ENCODE measurements around the gene GRIN3A.

Gene GRIN3A

DNA sequence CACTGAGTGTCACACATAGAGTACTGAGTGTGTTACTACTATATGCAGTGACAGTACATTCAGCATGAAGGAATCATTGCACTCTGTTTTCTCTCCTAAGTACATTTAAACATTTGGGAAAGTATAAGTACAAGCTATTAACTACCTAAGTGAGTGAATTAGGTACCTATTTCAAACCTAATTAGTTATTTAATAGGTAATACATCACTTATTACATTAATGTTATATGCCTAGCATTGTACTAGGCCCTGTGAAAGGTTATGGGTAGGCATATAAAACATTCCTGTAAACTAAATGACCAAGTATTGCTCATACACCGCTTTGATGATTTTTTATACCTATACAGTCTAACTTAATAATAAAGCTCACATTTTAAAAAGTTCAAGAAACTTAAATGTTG is 118.0 kb downstream of the GRIN3A start:
- no peak for TF ChIP-seq TCF12 (IDR thresholded peaks at IDR 0.05; ENCODE audit: low read depth)
- TF ChIP-seq NFIC (IDR thresholded peaks at IDR 0.05), result no peak
- no peak for TF ChIP-seq ZBTB7A (IDR thresholded peaks at IDR 0.05; ENCODE audit: low read depth)
- TF ChIP-seq, protein P1, sequence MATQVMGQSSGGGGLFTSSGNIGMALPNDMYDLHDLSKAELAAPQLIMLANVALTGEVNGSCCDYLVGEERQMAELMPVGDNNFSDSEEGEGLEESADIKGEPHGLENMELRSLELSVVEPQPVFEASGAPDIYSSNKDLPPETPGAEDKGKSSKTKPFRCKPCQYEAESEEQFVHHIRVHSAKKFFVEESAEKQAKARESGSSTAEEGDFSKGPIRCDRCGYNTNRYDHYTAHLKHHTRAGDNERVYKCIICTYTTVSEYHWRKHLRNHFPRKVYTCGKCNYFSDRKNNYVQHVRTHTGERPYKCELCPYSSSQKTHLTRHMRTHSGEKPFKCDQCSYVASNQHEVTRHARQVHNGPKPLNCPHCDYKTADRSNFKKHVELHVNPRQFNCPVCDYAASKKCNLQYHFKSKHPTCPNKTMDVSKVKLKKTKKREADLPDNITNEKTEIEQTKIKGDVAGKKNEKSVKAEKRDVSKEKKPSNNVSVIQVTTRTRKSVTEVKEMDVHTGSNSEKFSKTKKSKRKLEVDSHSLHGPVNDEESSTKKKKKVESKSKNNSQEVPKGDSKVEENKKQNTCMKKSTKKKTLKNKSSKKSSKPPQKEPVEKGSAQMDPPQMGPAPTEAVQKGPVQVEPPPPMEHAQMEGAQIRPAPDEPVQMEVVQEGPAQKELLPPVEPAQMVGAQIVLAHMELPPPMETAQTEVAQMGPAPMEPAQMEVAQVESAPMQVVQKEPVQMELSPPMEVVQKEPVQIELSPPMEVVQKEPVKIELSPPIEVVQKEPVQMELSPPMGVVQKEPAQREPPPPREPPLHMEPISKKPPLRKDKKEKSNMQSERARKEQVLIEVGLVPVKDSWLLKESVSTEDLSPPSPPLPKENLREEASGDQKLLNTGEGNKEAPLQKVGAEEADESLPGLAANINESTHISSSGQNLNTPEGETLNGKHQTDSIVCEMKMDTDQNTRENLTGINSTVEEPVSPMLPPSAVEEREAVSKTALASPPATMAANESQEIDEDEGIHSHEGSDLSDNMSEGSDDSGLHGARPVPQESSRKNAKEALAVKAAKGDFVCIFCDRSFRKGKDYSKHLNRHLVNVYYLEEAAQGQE (IDR thresholded peaks at IDR 0.05; ENCODE audit: low read depth), result no peak
- TF ChIP-seq, protein P2, sequence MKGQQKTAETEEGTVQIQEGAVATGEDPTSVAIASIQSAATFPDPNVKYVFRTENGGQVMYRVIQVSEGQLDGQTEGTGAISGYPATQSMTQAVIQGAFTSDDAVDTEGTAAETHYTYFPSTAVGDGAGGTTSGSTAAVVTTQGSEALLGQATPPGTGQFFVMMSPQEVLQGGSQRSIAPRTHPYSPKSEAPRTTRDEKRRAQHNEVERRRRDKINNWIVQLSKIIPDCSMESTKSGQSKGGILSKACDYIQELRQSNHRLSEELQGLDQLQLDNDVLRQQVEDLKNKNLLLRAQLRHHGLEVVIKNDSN (IDR thresholded peaks at IDR 0.05), result no peak
- TF ChIP-seq CEBPB (IDR thresholded peaks at IDR 0.05), result no peak
- TF ChIP-seq FOXM1 (IDR thresholded peaks at IDR 0.05; ENCODE audit: borderline replicate concordance, low read depth), result no peak
- no peak for TF ChIP-seq CREB1 (IDR thresholded peaks at IDR 0.05; ENCODE audit: low read depth)
- no peak for TF ChIP-seq EGR1 (IDR thresholded peaks at IDR 0.05)
- no peak for TF ChIP-seq TEAD4 (IDR thresholded peaks at IDR 0.05)
- TF ChIP-seq, protein P3, sequence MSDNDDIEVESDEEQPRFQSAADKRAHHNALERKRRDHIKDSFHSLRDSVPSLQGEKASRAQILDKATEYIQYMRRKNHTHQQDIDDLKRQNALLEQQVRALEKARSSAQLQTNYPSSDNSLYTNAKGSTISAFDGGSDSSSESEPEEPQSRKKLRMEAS (IDR thresholded peaks at IDR 0.05), result no peak
- no peak for TF ChIP-seq TAF1 (IDR thresholded peaks at IDR 0.05; ENCODE audit: low read depth)

DNA sequence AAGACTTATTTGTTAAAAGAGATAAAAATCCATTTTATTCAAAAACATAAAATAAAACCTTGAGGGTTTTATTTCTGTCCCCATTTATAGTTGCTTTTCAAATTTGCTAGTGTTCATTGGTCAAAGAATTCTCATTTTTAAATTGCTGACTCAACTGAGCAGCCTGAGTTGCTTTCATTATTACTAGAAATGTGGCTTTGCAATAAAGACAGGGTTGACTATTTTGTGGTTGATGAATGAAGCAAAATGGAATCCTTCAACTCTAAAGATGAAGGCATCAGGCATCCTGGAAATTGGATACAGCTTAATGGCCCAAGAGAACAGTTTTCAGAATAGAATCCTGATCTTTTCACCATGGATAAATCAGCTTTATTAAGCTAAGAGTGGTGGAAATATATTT is 119.7 kb downstream of the GRIN3A start:
- TF ChIP-seq TEAD4 (IDR thresholded peaks at IDR 0.05), result no peak
- TF ChIP-seq NFIC (IDR thresholded peaks at IDR 0.05), result no peak
- TF ChIP-seq, protein P1 (IDR thresholded peaks at IDR 0.05; ENCODE audit: low read depth), result no peak
- no peak for TF ChIP-seq FOXM1 (IDR thresholded peaks at IDR 0.05; ENCODE audit: borderline replicate concordance, low read depth)
- TF ChIP-seq CREB1 (IDR thresholded peaks at IDR 0.05; ENCODE audit: low read depth), result no peak

DNA sequence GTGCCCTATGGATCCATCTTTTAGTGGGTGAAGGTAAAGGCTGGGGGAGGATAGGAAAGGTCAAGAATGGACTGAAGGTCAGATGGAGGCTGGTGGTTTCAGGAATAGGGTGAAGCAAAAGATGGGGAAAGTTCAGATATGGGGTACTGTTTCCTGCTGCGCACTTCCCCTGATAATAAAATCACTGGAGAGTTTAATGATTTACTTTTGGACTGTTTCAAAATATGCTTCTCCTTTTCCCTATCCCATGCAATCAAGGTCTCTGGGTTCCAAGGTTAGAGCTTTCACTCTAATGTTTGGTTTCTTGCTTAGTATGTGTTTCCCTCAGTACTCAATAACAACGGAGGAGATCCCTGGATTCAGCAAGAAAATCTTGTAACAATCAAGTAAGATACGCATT is 132.9 kb downstream of the GRIN3A start:
- TF ChIP-seq, protein P1 (IDR thresholded peaks at IDR 0.05; ENCODE audit: low read depth), result no peak
- TF ChIP-seq NFIC (IDR thresholded peaks at IDR 0.05), result no peak
- TF ChIP-seq CEBPB (IDR thresholded peaks at IDR 0.05), result no peak
- TF ChIP-seq, protein P2 (IDR thresholded peaks at IDR 0.05), result no peak
- TF ChIP-seq, protein P3 (IDR thresholded peaks at IDR 0.05), result no peak
- no peak for TF ChIP-seq RAD21 (IDR thresholded peaks at IDR 0.05; ENCODE audit: low read depth)
- TF ChIP-seq FOXM1 (IDR thresholded peaks at IDR 0.05; ENCODE audit: borderline replicate concordance, low read depth), result no peak
- TF ChIP-seq TAF1 (IDR thresholded peaks at IDR 0.05; ENCODE audit: low read depth), result no peak
- no peak for TF ChIP-seq CREB1 (IDR thresholded peaks at IDR 0.05; ENCODE audit: low read depth)
- no peak for TF ChIP-seq YY1 (IDR thresholded peaks at IDR 0.05; ENCODE audit: low read depth)
- TF ChIP-seq EP300 (IDR thresholded peaks at IDR 0.05; ENCODE audit: borderline replicate concordance), result no peak
- no peak for TF ChIP-seq TEAD4 (IDR thresholded peaks at IDR 0.05)
- TF ChIP-seq ZBTB7A (IDR thresholded peaks at IDR 0.05; ENCODE audit: low read depth), result no peak
- TF ChIP-seq TCF12 (IDR thresholded peaks at IDR 0.05; ENCODE audit: low read depth), result no peak
- no peak for TF ChIP-seq EGR1 (IDR thresholded peaks at IDR 0.05)

DNA sequence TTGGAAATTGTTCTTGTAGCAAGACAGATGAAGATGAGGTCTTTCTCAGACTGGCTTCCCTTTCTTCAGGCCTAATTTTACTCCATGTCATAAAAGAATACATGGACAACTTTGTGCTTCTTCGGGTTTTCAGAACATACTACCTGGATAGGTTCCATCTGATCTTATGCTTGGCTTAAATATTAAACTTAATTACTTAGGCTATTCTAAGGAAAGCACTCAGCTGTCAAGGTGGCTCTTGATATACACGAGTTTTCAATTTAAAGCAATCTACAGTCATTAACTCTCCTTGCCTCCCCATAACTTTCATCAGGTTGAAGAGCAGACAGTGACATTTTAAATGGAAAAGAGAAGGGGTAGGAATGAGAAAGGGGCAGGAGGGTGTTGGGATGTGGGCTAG is 134.2 kb downstream of the GRIN3A start:
- TF ChIP-seq EP300 (IDR thresholded peaks at IDR 0.05; ENCODE audit: borderline replicate concordance) (no peak), YY1 (IDR thresholded peaks at IDR 0.05; ENCODE audit: low read depth) (no peak), TCF12 (IDR thresholded peaks at IDR 0.05; ENCODE audit: low read depth) (no peak)
- TF ChIP-seq, protein P3 (IDR thresholded peaks at IDR 0.05), result no peak
